HG03280 (cell line): ENCODE results near the gene ACTN4.

Experiments
- ATAC-seq: cut with Tn5 transposase; IDR thresholded peaks from one replicate; pipeline ENCODE4 v1.9.1; 2021; ENCODE audit warnings: mild to moderate bottlenecking, moderate library complexity; ENCODE audit not compliant: unreplicated experiment

ACTN4 gene

GRCh38 chr19:38693380-38694223 is 46.2 kb downstream of the ACTN4 start:
- no peak for ATAC-seq

- ATAC-seq, result no peak
These were observed 47.9 kb downstream of the ACTN4 start for GRCh38 chr19:38695317-38695683.

- no peak for ATAC-seq
These were observed 48.6 kb downstream of the ACTN4 start for GRCh38 chr19:38695832-38696728.

- ATAC-seq, result no peak
These were observed 49.2 kb downstream of the ACTN4 start for GRCh38 chr19:38696729-38697055.

GRCh38 chr19:38697197-38697596 is 49.7 kb downstream of the ACTN4 start:
- no peak for ATAC-seq

- no peak for ATAC-seq
These were observed 50.2 kb downstream of the ACTN4 start for GRCh38 chr19:38697641-38698071.

GRCh38 chr19:38698225-38699026 is 51.0 kb downstream of the ACTN4 start:
- no peak for ATAC-seq

DNA sequence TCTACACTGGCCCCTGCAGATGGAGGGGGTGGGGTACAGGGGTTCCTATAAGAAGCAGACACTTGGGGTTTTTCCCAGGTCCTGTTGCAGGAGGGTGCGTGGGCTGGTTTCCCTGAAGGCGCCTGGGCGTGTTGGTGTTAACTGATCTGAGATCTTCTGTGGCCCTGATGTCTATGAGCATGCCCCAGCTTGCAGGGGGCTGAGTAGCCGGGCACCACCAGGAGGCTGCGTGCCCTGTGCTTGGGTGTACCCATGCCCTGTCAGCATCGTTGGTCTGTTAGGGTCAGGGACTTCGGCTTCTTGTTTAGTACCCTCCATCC is 51.5 kb downstream of the ACTN4 start:
- ATAC-seq, result no peak

DNA sequence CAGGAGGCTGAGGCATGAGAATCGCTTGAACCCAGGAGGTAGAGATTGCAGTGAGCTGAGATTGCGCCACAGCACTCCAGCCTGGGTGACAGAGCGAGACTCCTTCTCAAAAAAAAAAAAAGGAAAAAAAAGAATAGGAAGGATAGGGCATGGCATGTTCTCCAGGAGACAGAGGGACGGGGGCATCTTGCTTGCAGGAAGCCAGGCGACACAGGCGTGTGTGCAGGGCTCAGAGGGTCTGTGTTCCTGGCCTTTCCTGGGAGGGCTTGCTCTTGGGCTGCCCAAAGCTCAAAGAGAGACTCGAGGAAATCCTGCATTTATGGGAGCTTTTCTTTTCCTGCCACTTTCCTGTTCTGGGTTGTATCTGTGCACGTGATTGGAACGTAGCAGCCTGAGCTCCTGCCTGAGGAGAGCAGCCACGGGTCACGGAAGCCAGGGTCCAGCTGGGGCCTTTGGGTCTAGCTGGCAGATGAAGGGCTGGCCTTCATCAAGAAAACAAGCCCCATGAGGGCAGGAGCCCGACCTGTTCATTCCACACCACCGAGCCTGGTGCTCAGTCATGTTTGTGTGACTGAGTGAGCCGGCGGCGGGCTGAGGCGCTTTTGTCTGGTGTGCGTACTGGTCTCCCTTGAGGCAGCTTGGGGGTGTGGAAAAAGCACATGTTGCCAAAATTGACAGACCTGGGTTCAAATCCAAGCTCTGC is 52.3 kb downstream of the ACTN4 start:
- ATAC-seq, result no peak

- ATAC-seq, result no peak
These were observed 53.0 kb downstream of the ACTN4 start for GRCh38 chr19:38700350-38700901.

GRCh38 chr19:38700902-38701454 is 53.5 kb downstream of the ACTN4 start:
- ATAC-seq, result no peak

GRCh38 chr19:38701455-38702063 is 54.1 kb downstream of the ACTN4 start:
- no peak for ATAC-seq

GRCh38 chr19:38702278-38702677 is 54.8 kb downstream of the ACTN4 start:
- ATAC-seq, result no peak

- ATAC-seq, result no peak
These were observed 56.1 kb downstream of the ACTN4 start for GRCh38 chr19:38703509-38703908.

- ATAC-seq, result no peak
These were observed 57.1 kb downstream of the ACTN4 start for GRCh38 chr19:38704488-38705026.

GRCh38 chr19:38705197-38706019 is 58.0 kb downstream of the ACTN4 start:
- ATAC-seq, result no peak

DNA sequence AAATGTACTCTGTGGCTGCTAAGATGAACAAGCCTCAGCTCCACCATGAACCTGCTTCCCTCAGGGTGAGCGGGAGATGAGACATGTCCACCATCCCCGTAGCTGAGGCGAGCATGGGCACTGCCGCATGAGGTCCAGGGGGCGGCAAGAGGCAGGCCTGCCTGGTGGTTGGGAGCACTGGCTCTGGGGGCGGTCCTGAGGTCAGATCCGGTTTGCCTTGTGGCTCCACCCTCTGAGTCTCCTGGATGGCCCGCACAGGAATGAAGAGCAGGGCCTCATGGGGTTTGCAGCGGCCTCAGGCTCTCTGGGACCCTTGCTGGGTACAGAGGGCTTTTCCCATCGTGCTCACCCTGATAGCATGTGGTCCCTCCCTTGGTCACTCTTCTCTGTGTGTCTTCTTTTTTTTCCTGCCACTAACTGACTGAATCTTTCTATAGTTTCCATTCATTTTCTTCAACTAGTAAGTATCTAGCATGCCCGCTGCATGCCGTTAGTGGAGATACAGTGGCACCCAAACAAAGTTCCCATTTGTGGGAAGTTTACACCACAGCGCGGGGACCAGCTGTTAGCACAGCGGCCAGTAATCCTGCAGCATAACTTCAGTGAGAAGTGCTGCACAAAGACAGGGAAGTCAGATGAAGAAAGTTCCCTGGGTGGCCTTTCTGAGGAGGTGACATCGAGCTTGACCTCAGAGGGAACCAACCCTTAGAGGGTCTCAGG is 59.5 kb downstream of the ACTN4 start:
- no peak for ATAC-seq

DNA sequence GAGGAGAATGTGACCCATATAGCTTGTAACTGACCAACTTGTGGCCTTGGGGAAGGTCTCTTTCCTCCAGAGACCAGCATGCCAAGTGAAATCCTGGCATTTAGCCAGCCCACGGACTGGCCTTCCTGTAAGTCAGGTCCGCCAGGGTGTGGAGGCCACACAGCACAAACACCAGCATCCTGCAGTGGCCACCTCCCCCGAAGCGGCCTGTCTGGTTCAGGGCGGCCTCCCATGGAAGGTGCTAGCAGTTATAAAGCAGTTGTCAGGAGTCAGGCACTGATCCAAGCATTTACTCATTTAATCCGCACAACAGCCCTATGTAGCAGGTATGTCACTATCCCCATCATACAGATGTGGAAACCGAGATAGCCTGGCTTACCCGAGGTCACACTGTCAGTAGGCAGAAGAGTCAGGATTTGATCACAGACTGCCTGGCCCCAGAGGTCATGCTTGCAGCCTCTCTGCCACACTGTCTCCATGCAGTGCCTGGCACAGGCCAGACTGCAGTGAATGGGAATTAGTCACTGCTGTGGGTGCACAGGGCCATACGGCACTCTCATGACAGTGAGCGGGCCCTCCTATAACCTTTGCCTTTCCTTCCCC is 60.2 kb downstream of the ACTN4 start:
- ATAC-seq, result no peak
